ENCODE measurements around the gene SVIL. TPM values are rescaled to one million over a fixed set of nuclear protein-coding genes. Genes with fewer than 3 reads are reported as not detected.
"Not testable (repeated sequence)": the region's sequence is repeated elsewhere in the genome, so short reads cannot be mapped to it uniquely, and the experiment has no call there.

SVIL gene
- total RNA-seq, 1 donor = 7.8 TPM

DNA sequence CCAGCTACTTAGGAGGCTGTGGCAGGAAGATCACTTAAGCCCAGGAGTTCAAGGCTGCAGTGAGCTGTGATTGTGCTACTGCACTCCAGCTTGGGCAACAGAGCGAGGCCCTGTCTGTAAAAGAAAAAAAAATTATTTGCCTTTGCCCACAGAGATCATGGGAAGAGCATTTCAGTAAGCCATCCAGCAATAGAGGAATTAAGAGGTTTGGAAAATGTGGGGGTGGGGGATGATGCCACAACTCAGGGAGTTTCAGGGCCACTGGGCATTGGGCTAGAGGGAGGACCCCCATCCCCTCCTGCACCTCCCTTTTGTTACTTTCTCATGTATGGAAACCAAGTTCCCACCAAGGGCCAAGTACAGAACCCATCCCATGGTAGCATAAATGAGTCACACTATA lies 38.4 kb downstream of the SVIL start:
- H3K4me3 ChIP-seq (ENCODE audit: low read depth, low read length) = no peak overlapping the region
- TF ChIP-seq CTCF (IDR thresholded peaks at IDR 0.05; ENCODE audit: insufficient read depth, low read depth, low read length) = no peak
- no peak for DNase-seq (ENCODE audit: low read depth)

- no peak for DNase-seq (ENCODE audit: low read depth)
- H3K4me3 ChIP-seq (ENCODE audit: low read depth, low read length) = no peak overlapping the region
- TF ChIP-seq CTCF (IDR thresholded peaks at IDR 0.05; ENCODE audit: insufficient read depth, low read depth, low read length) = no peak
Measured at GRCh38 chr10:29595636-29596225, 39.0 kb downstream of the SVIL start.

GRCh38 chr10:29595146-29595545 lies 39.6 kb downstream of the SVIL start:
- DNase-seq (ENCODE audit: low read depth) = no peak
- no peak for TF ChIP-seq CTCF (IDR thresholded peaks at IDR 0.05; ENCODE audit: insufficient read depth, low read depth, low read length)

DNA sequence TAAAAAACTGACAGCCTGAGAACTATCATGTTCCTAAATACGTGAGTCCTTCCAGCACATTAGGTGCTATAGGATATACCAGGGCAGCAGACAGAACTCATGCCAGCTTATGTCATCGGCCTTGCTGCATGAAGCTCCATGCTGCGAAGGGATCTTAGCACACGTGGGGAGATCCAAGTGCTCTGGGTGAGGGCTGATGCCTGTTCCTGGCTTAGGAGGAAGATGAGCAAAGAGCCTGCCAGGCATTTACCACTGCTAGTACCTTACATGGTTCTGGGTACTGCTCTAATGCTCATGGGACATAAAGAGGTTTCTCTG lies 43.2 kb downstream of the SVIL start:
- no peak overlapping the region for H3K4me3 ChIP-seq (ENCODE audit: low read depth, low read length)
- no peak for DNase-seq (ENCODE audit: low read depth)
- no peak for TF ChIP-seq CTCF (IDR thresholded peaks at IDR 0.05; ENCODE audit: insufficient read depth, low read depth, low read length)

More at GRCh38 chr10:29595146-29595545, 39.6 kb downstream of the SVIL start:
- no peak overlapping the region for H3K4me3 ChIP-seq (ENCODE audit: low read depth, low read length)

- H3K4me3 ChIP-seq (ENCODE audit: low read depth, low read length) = no peak overlapping the region
- DNase-seq (ENCODE audit: low read depth) = no peak
- no peak for TF ChIP-seq CTCF (IDR thresholded peaks at IDR 0.05; ENCODE audit: insufficient read depth, low read depth, low read length)
Measured at GRCh38 chr10:29590915-29591650, 43.7 kb downstream of the SVIL start.

DNA sequence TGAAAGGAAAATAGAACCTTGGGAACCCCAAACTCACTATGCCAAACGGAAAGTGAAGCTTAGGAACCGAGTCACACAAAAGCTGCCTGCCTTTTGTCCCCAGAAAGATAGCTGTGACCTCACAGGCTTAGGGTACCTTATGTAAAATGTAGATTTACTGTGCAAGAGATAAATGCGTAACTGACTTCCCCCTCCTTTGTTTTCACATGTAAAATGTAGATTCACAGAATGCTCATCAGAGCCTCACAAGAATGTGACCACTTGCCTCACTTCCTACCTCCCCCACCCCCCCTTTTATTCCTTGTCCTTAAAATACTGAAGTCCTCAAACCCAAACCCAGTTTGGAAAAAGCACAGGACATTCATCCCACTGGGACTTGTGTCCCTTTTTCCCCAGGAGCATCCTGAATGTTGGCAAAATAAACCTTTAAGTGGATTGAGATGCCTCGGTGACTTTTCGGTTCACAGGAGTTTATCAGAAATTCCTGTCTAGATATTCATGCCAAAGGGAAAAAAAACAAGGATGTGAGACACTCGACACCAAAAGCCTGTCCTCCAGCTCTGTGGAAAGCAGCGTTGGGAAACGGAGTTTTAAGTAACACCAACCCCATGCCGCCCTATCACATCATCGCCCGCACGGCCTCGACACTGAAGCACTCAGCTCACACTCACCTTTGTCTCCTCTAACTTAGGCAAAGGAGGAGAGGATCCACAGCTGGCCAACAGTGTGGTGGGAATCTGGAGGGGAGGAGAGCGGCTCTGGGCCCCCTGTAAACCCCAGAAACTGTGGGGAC lies 45.9 kb downstream of the SVIL start:
- H3K4me3 ChIP-seq (ENCODE audit: low read depth, low read length) = no peak overlapping the region
- DNase-seq (ENCODE audit: low read depth) = peak; percentile 56
- no peak for TF ChIP-seq CTCF (IDR thresholded peaks at IDR 0.05; ENCODE audit: insufficient read depth, low read depth, low read length)

- DNase-seq (ENCODE audit: low read depth) = peak; percentile 34
- H3K4me3 ChIP-seq (ENCODE audit: low read depth, low read length) = not testable (repeated sequence)
Measured at GRCh38 chr10:29587750-29588628, 46.8 kb downstream of the SVIL start.

DNA sequence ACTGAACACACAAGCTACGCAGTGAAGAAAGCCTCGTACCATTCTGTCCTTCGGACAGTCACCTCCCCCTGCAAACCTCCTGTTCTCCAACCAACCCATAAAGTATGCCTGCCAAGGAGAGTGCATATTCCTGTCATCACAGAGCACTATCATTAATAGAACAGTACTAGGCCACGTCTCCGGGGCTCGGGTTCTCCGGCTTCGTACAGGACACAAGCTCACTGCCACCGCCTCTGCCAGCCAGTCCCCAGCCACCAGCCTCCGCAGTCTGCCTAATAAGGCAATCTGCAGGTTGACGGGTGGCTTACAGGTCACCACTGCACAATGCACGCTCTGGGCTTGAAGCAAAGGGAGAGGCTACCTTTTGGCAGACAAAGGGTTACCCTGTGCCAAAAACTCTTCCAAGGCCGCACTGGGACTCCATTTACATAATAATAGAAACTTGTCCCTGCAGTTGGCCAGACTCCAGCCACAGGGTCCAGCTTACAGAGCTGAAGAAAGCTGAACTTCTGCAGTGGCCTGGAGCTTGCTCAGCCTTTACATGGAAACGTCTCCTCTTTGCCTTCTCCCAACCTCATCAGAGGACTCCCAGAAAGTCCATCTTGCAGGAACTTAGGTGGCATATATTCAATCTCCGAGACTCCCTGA lies 47.5 kb downstream of the SVIL start:
- H3K4me3 ChIP-seq (ENCODE audit: low read depth, low read length); DNase-seq (ENCODE audit: low read depth): not testable (repeated sequence)

Data from fibroblast of villous mesenchyme (primary cell).